ENCODE results near the gene PER1.

The PER1 gene

GRCh38 chr17:8117980-8118768 is 34.0 kb downstream of the PER1 start, which contains the start of gene ALOXE3:
TSS of gene ALOXE3 (minus strand) at chr17:8118514. CDS start at chr17:8117990, 524 bp downstream.
- POLR2A ChIA-PET, result no interaction called here
- CTCF ChIA-PET, result interaction anchor here (0.8 to 7.5 kb wide), 32 partner anchors 9 to 131 kb away, joined by 3 to 168 read pairs (median 10); partner anchors contain the start of genes ALOX12B, AURKB, BORCS6 and PER1
- TF ChIP-seq CTCF (IDR thresholded peaks at IDR 0.05; ENCODE audit: insufficient read depth, low read length, missing control alignments), result no peak
- peak within 1 kb of the TSS; percentile 73 for H3K4me3 ChIP-seq (ENCODE audit: low read depth, low read length)
- DNase-seq (ENCODE audit: low read depth, low spot score), result no peak

GRCh38 chr17:8117367-8117979 is 34.7 kb downstream of the PER1 start:
- no peak for DNase-seq (ENCODE audit: low read depth, low spot score)
- peak overlapping the region; percentile 73 for H3K4me3 ChIP-seq (ENCODE audit: low read depth, low read length)
- no peak for TF ChIP-seq CTCF (IDR thresholded peaks at IDR 0.05; ENCODE audit: insufficient read depth, low read length, missing control alignments)
- CTCF ChIA-PET, result interaction anchor here (1.0 to 7.5 kb wide), 14 partner anchors 8 to 105 kb away, joined by 3 to 168 read pairs (median 28); partner anchors contain the start of genes ALOX12B, PER1 and VAMP2
- POLR2A ChIA-PET, result no interaction called here

GRCh38 chr17:8116776-8117175 is 35.4 kb downstream of the PER1 start:
- H3K4me3 ChIP-seq (ENCODE audit: low read depth, low read length), result no peak overlapping the region
- CTCF ChIA-PET, result interaction anchor here (2.2 to 7.5 kb wide), 7 partner anchors 7 to 57 kb away, joined by 6 to 168 read pairs (median 69); partner anchors contain the start of gene ALOX12B
- DNase-seq (ENCODE audit: low read depth, low spot score), result no peak
- POLR2A ChIA-PET, result no interaction called here
- TF ChIP-seq CTCF (IDR thresholded peaks at IDR 0.05; ENCODE audit: insufficient read depth, low read length, missing control alignments), result no peak

GRCh38 chr17:8110907-8111306 is 41.3 kb downstream of the PER1 start:
- no peak for DNase-seq (ENCODE audit: low read depth, low spot score)
- TF ChIP-seq CTCF (IDR thresholded peaks at IDR 0.05; ENCODE audit: insufficient read depth, low read length, missing control alignments), result no peak
- ChIA-PET CTCF (interaction anchor here (0.6 to 14.3 kb wide), 9 partner anchors 8 to 266 kb away, joined by 3 to 244 read pairs (median 22); partner anchors contain the start of genes ALOX12B and ALOXE3), POLR2A (no interaction called here)
- no peak overlapping the region for H3K4me3 ChIP-seq (ENCODE audit: low read depth, low read length)

- no peak overlapping the region for H3K4me3 ChIP-seq (ENCODE audit: low read depth, low read length)
- POLR2A ChIA-PET, result no interaction called here
- no peak for TF ChIP-seq CTCF (IDR thresholded peaks at IDR 0.05; ENCODE audit: insufficient read depth, low read length, missing control alignments)
- no peak for DNase-seq (ENCODE audit: low read depth, low spot score)
- CTCF ChIA-PET, result interaction anchor here (0.6 to 14.3 kb wide), 9 partner anchors 8 to 267 kb away, joined by 3 to 244 read pairs (median 22); partner anchors contain the start of genes ALOX12B and ALOXE3
Measured at GRCh38 chr17:8110456-8110804, 41.8 kb downstream of the PER1 start.

All from AG04449 (cell line).